PC-3 (cell line): ENCODE data around the gene SLC6A20. TPM values are rescaled to one million over a fixed set of nuclear protein-coding genes. Genes with fewer than 3 reads are reported as not detected.

Experiments used
- ATAC-seq: fragments of 200-7000 bp; cut with Tn5 transposase; 2 replicates; pipeline ENCODE4 v1.9.1; 2020; ENCODE audit warnings: mild to moderate bottlenecking, moderate library complexity
- BruUV-seq: library from RNA; stranded (reverse); fragments of 400-500 nt; replicated peaks from 2 replicates; lab custom pipeline; 2021; lab: Mats Ljungman, UMichigan
- CTCF ChIA-PET: fragments of 300-600 bp; sonication (Branson Sonifier 250); formaldehyde crosslinking; loops from one replicate; lab custom pipeline; 2022; ENCODE audit warnings: antibody characterized with exemption; lab: Charles Lee
- POLR2A ChIA-PET: fragments of 300-600 bp; sonication (Branson Sonifier 250); formaldehyde crosslinking; loops from one replicate; lab custom pipeline; 2022; ENCODE audit warnings: antibody characterized with exemption; ENCODE audit not compliant: unreplicated experiment; lab: Charles Lee
- DNase-seq: peaks from one replicate; pipeline ENCODE4 v3.0.0-alpha.2; 2015
- H2AFZ ChIP-seq: fragments of 300-600 bp; sonication (generic); 2 replicates; pipeline ENCODE4 v1.6.0; 2016; ENCODE audit warnings: antibody characterized with exemption, low read length
- H3F3A ChIP-seq: fragments of 300-600 bp; sonication (generic); one replicate; pipeline ENCODE4 v1.6.0; 2017; ENCODE audit warnings: antibody characterized with exemption, low read length, control low read depth, mild to moderate bottlenecking; ENCODE audit not compliant: unreplicated experiment
- H3K27ac ChIP-seq: fragments of 300-600 bp; sonication (generic); 2 replicates; pipeline ENCODE4 v1.5.1; 2016; ENCODE audit warnings: mild to moderate bottlenecking, low read length
- H3K27me3 ChIP-seq: fragments of 300-600 bp; sonication (generic); 2 replicates; pipeline ENCODE4 v1.6.1; 2016; ENCODE audit warnings: low read length, mixed read lengths
- H3K36me3 ChIP-seq: fragments of 300-600 bp; sonication (generic); 2 replicates; pipeline ENCODE4 v1.6.1; 2016; ENCODE audit warnings: low read depth, mixed run types, low read length, mixed read lengths
- H3K4me1 ChIP-seq: fragments of 300-600 bp; sonication (generic); 2 replicates; pipeline ENCODE4 v1.5.1; 2016; ENCODE audit warnings: low read length; ENCODE audit not compliant: insufficient read depth
- H3K4me2 ChIP-seq: fragments of 300-600 bp; sonication (generic); 2 replicates; pipeline ENCODE4 v1.6.0; 2016; ENCODE audit warnings: low read length
- H3K4me3 ChIP-seq: fragments of 300-600 bp; sonication (generic); 2 replicates; pipeline ENCODE4 v1.5.1; 2016; ENCODE audit warnings: mild to moderate bottlenecking, low read length, mixed read lengths
- H3K79me2 ChIP-seq: fragments of 300-600 bp; sonication (generic); 2 replicates; pipeline ENCODE4 v1.6.1; 2017; ENCODE audit warnings: low read length, mixed read lengths
- H3K9ac ChIP-seq: fragments of 300-600 bp; sonication (generic); 2 replicates; pipeline ENCODE4 v1.6.0; 2016; ENCODE audit warnings: mild to moderate bottlenecking, low read length
- H3K9me2 ChIP-seq: fragments of 300-600 bp; sonication (generic); replicated peaks from 2 replicates; pipeline ENCODE4 v1.6.1; 2016; ENCODE audit warnings: mixed run types, low read length, mixed read lengths
- H3K9me3 ChIP-seq: fragments of 300-600 bp; sonication (generic); 2 replicates; pipeline ENCODE4 v1.6.1; 2016; ENCODE audit warnings: low read length, mixed read lengths
- H4K20me1 ChIP-seq: fragments of 300-600 bp; sonication (generic); 2 replicates; pipeline ENCODE4 v1.6.1; 2016; ENCODE audit warnings: low read length, mixed read lengths
- EZH2 ChIP-seq: fragments of 300-600 bp; sonication (generic); IDR thresholded peaks from one replicate; pipeline ENCODE4 v1.6.1; 2017; ENCODE audit warnings: antibody characterized with exemption, mild to moderate bottlenecking, low read length; ENCODE audit not compliant: unreplicated experiment
- EZH2phosphoT487 ChIP-seq: fragments of 300-600 bp; sonication (generic); IDR thresholded peaks from 2 replicates; pipeline ENCODE4 v1.6.1; 2018; ENCODE audit warnings: mild to moderate bottlenecking, antibody characterized with exemption, low read length, borderline replicate concordance
- intact Hi-C: fragments of 100-400 bp; cut with micrococcal nuclease; formaldehyde crosslinking; loops from 2 replicates; pipeline ENCODE4 v1.9.0; 2023
- total RNA-seq: library from RNA; depleted of rRNA; stranded (reverse); fragments of >200 nt; gene quantifications from 2 replicates; pipeline ENCODE4 v1.2.3, GENCODE V29; 2014
- TF ChIP-seq, protein P1 (sequence below): fragments of 300-600 bp; sonication (generic); conservative IDR thresholded peaks from 2 replicates; pipeline ENCODE4 v1.5.1; 2017; ENCODE audit warnings: antibody characterized with exemption, low read depth, mild to moderate bottlenecking, low read length

The SLC6A20 gene
- total RNA-seq, 1 experiment from 2014 or later: not detected

- no TSS peak for BruUV-seq
- ATAC-seq (no peak), DNase-seq (no peak)
- no peaks in the 10 kb centered on the region for H3K4me1 ChIP-seq
- H4K20me1 ChIP-seq: no peaks in the 10 kb centered on the region
- no peaks in the 10 kb centered on the region for H3K9me2 ChIP-seq
- ChIA-PET CTCF (interaction anchor here (0.6 kb wide), 1 partner anchor 15 kb away, joined by 3 read pairs; no protein-coding TSS in a partner anchor), POLR2A (no interaction called here)
- no peaks in the 10 kb centered on the region for H3F3A ChIP-seq
- no peak overlapping the region for H3K27ac ChIP-seq
- TF ChIP-seq, protein P1, sequence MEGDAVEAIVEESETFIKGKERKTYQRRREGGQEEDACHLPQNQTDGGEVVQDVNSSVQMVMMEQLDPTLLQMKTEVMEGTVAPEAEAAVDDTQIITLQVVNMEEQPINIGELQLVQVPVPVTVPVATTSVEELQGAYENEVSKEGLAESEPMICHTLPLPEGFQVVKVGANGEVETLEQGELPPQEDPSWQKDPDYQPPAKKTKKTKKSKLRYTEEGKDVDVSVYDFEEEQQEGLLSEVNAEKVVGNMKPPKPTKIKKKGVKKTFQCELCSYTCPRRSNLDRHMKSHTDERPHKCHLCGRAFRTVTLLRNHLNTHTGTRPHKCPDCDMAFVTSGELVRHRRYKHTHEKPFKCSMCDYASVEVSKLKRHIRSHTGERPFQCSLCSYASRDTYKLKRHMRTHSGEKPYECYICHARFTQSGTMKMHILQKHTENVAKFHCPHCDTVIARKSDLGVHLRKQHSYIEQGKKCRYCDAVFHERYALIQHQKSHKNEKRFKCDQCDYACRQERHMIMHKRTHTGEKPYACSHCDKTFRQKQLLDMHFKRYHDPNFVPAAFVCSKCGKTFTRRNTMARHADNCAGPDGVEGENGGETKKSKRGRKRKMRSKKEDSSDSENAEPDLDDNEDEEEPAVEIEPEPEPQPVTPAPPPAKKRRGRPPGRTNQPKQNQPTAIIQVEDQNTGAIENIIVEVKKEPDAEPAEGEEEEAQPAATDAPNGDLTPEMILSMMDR: no peak
- TF ChIP-seq EZH2: no peak
- TF ChIP-seq EZH2phosphoT487: no peak
- no peaks in the 10 kb centered on the region for H3K9me3 ChIP-seq
- no peaks in the 10 kb centered on the region for H3K79me2 ChIP-seq
- H3K36me3 ChIP-seq: no peaks in the 10 kb centered on the region
- H3K27me3 ChIP-seq: no peaks in the 10 kb centered on the region
- no peak overlapping the region for H3K9ac ChIP-seq
- no peak overlapping the region for H3K4me2 ChIP-seq
- no peak overlapping the region for H3K4me3 ChIP-seq
- intact Hi-C loops: no loop called here
- H2AFZ ChIP-seq: no peak overlapping the region
These were observed 19.7 kb downstream of the SLC6A20 start for GRCh38 chr3:45776611-45777010.

DNA sequence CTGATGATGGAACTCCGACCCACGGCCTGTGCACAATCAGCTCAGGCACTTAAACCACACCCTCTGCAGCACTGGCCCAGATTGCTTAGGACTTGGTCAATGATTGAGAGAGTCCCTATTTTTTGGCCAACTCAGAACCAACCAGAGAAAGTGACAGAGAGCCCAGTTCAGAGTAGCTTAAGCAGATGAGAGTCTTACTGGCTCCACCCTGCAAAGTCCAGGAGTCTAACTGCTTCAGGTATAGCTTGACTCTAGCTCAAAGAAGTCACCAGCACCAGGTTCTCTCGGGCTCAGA lies 20.1 kb downstream of the SLC6A20 start:
- TF ChIP-seq, protein P1: no peak
- TF ChIP-seq EZH2phosphoT487 (no peak), EZH2 (no peak)
- Histone ChIP-seq H3K36me3 (no peaks in the 10 kb centered on the region), H3K4me3 (no peak overlapping the region), H3K4me1 (no peaks in the 10 kb centered on the region), H3K9me3 (no peaks in the 10 kb centered on the region), H3F3A (no peaks in the 10 kb centered on the region), H3K9ac (no peak overlapping the region), H3K79me2 (no peaks in the 10 kb centered on the region), H2AFZ (no peak overlapping the region), H3K27ac (no peak overlapping the region), H3K27me3 (no peaks in the 10 kb centered on the region), H3K9me2 (no peaks in the 10 kb centered on the region), H3K4me2 (no peak overlapping the region), H4K20me1 (no peaks in the 10 kb centered on the region)
- ATAC-seq (no peak), DNase-seq (no peak)
- CTCF ChIA-PET: no interaction called here
- BruUV-seq: no TSS peak
- POLR2A ChIA-PET: no interaction called here
- intact Hi-C loops: no loop called here

- ChIA-PET POLR2A (no interaction called here), CTCF (no interaction called here)
- Histone ChIP-seq H3K9me3 (no peaks in the 10 kb centered on the region), H2AFZ (no peak overlapping the region), H3F3A (no peaks in the 10 kb centered on the region), H3K27me3 (no peaks in the 10 kb centered on the region), H3K36me3 (no peaks in the 10 kb centered on the region), H3K4me1 (no peaks in the 10 kb centered on the region), H3K27ac (no peak overlapping the region), H4K20me1 (no peaks in the 10 kb centered on the region), H3K79me2 (no peaks in the 10 kb centered on the region), H3K4me2 (no peak overlapping the region), H3K9me2 (no peaks in the 10 kb centered on the region), H3K4me3 (no peak overlapping the region), H3K9ac (no peak overlapping the region)
- BruUV-seq: no TSS peak
- intact Hi-C loops: no loop called here
- no peak for ATAC-seq
- TF ChIP-seq, protein P1: no peak
- TF ChIP-seq EZH2: no peak
- no peak for TF ChIP-seq EZH2phosphoT487
- no peak for DNase-seq
These were observed 20.6 kb downstream of the SLC6A20 start for GRCh38 chr3:45775571-45776300.
